ENCODE results near the gene PRR9.

PRR9 gene

GRCh38 chr1:153261281-153262069, 44.1 kb downstream of the PRR9 start:
- peak; percentile 2 for DNase-seq
- no peak for TF ChIP-seq CTCF (IDR thresholded peaks at IDR 0.05; ENCODE audit: low read depth, low read length, missing control alignments)
- no peak overlapping the region for H3K27ac ChIP-seq
- H3K36me3 ChIP-seq (replicated peaks), result no peaks in the 10 kb centered on the region
- in situ Hi-C loops (cut with HindIII; ENCODE audit: low pct_ligation_motif_present, low sequenced_read_pairs), result no loop called here
- H3K4me3 ChIP-seq (ENCODE audit: low read depth, low read length), result peak overlapping the region; percentile 26
- H3K27me3 ChIP-seq (replicated peaks), result peaks cover 34% of the 10 kb centered on the region

DNA sequence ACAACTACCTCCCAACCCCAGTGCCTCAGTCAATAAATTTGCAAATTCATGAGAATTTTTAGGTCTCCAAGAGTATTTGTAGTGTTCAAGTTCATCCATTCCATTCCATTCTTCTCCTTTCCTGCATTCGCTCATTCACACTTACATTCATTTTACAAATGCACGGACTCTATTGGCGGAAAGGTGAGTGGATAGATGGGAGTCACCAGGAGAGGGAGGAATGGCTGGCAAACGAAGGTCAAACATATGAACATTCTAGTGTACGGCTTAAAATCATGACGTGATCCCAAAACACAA, 44.6 kb downstream of the PRR9 start:
- Histone ChIP-seq H3K36me3 (replicated peaks) (no peaks in the 10 kb centered on the region), H3K27me3 (replicated peaks) (peaks cover 34% of the 10 kb centered on the region), H3K27ac (no peak overlapping the region), H3K4me3 (ENCODE audit: low read depth, low read length) (no peak overlapping the region)
- TF ChIP-seq CTCF (IDR thresholded peaks at IDR 0.05; ENCODE audit: low read depth, low read length, missing control alignments), result no peak
- DNase-seq, result no peak
- in situ Hi-C loops (cut with HindIII; ENCODE audit: low pct_ligation_motif_present, low sequenced_read_pairs), result no loop called here

GRCh38 chr1:153262462-153263157, 45.2 kb downstream of the PRR9 start:
- Histone ChIP-seq H3K27ac (no peak overlapping the region), H3K4me3 (ENCODE audit: low read depth, low read length) (no peak overlapping the region), H3K36me3 (replicated peaks) (no peaks in the 10 kb centered on the region), H3K27me3 (replicated peaks) (peaks cover 34% of the 10 kb centered on the region)
- no peak for TF ChIP-seq CTCF (IDR thresholded peaks at IDR 0.05; ENCODE audit: low read depth, low read length, missing control alignments)
- no peak for DNase-seq
- in situ Hi-C loops (cut with HindIII; ENCODE audit: low pct_ligation_motif_present, low sequenced_read_pairs), result no loop called here

DNA sequence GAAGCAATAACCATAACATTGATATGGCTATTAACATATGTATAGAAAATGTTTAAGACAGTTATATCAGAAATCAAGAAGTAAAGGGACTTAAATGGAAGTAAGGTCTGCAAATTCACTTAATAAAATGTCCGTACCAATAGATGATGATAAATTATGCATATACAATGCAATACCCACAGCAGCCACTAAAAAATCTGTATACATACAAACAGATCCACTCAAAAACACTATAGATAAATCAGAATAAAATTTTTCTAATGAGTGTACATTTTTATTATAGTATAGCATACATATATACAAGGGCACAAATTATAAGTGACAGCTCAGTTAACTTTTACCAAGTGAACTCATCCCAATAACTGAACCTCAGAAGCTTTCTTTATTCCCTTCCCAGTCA, 48.1 kb downstream of the PRR9 start:
- no peak for DNase-seq
- Histone ChIP-seq H3K27ac (no peak overlapping the region), H3K4me3 (ENCODE audit: low read depth, low read length) (no peak overlapping the region), H3K36me3 (replicated peaks) (no peaks in the 10 kb centered on the region), H3K27me3 (replicated peaks) (peaks cover 24% of the 10 kb centered on the region)
- TF ChIP-seq CTCF (IDR thresholded peaks at IDR 0.05; ENCODE audit: low read depth, low read length, missing control alignments), result no peak
- in situ Hi-C loops (cut with HindIII; ENCODE audit: low pct_ligation_motif_present, low sequenced_read_pairs), result no loop called here
